PFSK-1 (cell line): ENCODE measurements around the gene FZD8.

Source experiments
- FOXP2 ChIP-seq: optimal IDR thresholded peaks from 2 replicates; pipeline ENCODE3; 2011; ENCODE audit warnings: borderline replicate concordance, control low read depth, inconsistent platforms; ENCODE audit not compliant: insufficient read depth; ENCODE audit errors: extremely low read length, extremely low read depth
- POLR2AphosphoS5 ChIP-seq: IDR thresholded peaks from 2 replicates; pipeline ENCODE4 v1.6.1; 2012; ENCODE audit warnings: low read depth, mild to moderate bottlenecking, control low read depth, low read length, moderate library complexity
- SIN3A ChIP-seq: IDR thresholded peaks from 2 replicates; pipeline ENCODE4 v1.6.1; 2012; ENCODE audit warnings: mild to moderate bottlenecking, low read length, moderate library complexity, borderline replicate concordance; ENCODE audit not compliant: insufficient read depth
- TAF1 ChIP-seq: IDR thresholded peaks from 2 replicates; pipeline ENCODE4 v1.6.1; 2012; ENCODE audit warnings: low read length, control low read depth, borderline replicate concordance; ENCODE audit not compliant: insufficient read depth
- TF ChIP-seq, protein P1 (sequence below), 2 experiments: IDR thresholded peaks; 2 replicates each; pipeline versions ENCODE4 v1.6.1 to v1.8.0; 2011 to 2012; ENCODE audit warnings: low read depth in 2 of 2, low read length in 2 of 2, control low read depth in 1 of 2, inconsistent platforms in 1 of 2, mild to moderate bottlenecking in 1 of 2, moderate library complexity in 1 of 2; ENCODE audit not compliant: insufficient read depth in 1 of 2

DNA sequence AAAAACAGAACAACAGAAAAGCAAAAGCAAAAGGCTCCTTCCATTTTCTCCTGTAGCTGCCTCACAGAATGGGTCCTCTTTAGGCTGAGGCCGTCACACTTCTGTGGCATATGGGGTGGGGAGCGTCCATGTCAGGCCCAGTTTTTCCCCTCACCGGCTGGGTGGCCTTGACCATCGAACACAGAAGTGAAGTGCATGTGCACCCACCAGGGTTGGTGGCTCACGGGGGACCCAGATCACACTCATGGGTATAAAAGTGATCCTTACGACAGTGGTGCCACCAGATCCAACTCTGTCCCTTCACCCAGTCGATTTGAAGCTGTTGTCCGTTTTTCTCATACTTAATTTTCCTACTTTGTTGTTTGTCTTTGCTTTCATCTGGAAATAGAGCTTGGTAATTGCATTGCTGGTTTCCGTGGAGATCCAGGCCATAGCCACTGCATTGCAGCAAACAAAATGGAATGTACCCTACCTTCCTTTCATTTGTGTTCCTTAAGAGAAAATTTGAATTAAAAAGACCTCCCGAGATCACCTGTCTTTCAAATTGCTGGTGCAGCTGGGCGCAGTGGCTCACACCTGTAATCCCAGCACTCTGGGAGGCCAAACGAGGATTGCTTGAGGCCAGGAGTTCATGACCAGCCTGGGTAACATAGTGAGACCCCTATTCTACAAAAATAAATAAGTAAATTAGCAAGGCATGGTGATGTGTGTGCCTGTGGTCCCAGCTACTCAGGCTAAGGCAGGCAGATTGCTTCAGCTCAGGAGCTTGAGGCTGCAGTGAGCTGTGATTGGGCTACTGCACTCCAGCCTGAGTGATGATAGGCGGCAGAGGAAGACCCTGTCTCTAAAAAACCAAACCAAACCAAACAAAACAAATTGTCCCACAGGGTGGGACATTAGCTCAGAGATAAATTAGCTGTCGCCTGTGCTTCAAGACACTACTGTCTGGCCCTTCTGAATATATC, 47.7 kb downstream of the FZD8 start:
- TF ChIP-seq, protein P1, sequence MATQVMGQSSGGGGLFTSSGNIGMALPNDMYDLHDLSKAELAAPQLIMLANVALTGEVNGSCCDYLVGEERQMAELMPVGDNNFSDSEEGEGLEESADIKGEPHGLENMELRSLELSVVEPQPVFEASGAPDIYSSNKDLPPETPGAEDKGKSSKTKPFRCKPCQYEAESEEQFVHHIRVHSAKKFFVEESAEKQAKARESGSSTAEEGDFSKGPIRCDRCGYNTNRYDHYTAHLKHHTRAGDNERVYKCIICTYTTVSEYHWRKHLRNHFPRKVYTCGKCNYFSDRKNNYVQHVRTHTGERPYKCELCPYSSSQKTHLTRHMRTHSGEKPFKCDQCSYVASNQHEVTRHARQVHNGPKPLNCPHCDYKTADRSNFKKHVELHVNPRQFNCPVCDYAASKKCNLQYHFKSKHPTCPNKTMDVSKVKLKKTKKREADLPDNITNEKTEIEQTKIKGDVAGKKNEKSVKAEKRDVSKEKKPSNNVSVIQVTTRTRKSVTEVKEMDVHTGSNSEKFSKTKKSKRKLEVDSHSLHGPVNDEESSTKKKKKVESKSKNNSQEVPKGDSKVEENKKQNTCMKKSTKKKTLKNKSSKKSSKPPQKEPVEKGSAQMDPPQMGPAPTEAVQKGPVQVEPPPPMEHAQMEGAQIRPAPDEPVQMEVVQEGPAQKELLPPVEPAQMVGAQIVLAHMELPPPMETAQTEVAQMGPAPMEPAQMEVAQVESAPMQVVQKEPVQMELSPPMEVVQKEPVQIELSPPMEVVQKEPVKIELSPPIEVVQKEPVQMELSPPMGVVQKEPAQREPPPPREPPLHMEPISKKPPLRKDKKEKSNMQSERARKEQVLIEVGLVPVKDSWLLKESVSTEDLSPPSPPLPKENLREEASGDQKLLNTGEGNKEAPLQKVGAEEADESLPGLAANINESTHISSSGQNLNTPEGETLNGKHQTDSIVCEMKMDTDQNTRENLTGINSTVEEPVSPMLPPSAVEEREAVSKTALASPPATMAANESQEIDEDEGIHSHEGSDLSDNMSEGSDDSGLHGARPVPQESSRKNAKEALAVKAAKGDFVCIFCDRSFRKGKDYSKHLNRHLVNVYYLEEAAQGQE (IDR thresholded peaks at IDR 0.05; ENCODE audit: insufficient read depth in 1 of 2, low read depth in 2 of 2, low read length in 2 of 2): no peak
- TF ChIP-seq TAF1: no peak
- no peak for TF ChIP-seq SIN3A
- TF ChIP-seq POLR2AphosphoS5: no peak
- TF ChIP-seq FOXP2: no peak
